ENCODE measurements around the gene SLC22A2.

The SLC22A2 gene

GRCh38 chr6:160265869-160266476, 7.4 kb upstream of the SLC22A2 start:
- no peak for DNase-seq (ENCODE audit: low read depth)
- H3K4me3 ChIP-seq (ENCODE audit: low read depth, low read length): no peak overlapping the region
- TF ChIP-seq CTCF (conservative IDR thresholded peaks at IDR 0.05; ENCODE audit: low read depth, low read length): no peak

- TF ChIP-seq CTCF (conservative IDR thresholded peaks at IDR 0.05; ENCODE audit: low read depth, low read length): no peak
- DNase-seq (ENCODE audit: low read depth): no peak
- no peak overlapping the region for H3K4me3 ChIP-seq (ENCODE audit: low read depth, low read length)
Observed at GRCh38 chr6:160264061-160264612, 5.5 kb upstream of the SLC22A2 start.

- DNase-seq (ENCODE audit: low read depth): no peak
- H3K4me3 ChIP-seq (ENCODE audit: low read depth, low read length): no peak overlapping the region
- no peak for TF ChIP-seq CTCF (conservative IDR thresholded peaks at IDR 0.05; ENCODE audit: low read depth, low read length)
Observed at GRCh38 chr6:160263196-160263939, 4.7 kb upstream of the SLC22A2 start.

- peak; percentile 63 for DNase-seq (ENCODE audit: low read depth)
- TF ChIP-seq CTCF (conservative IDR thresholded peaks at IDR 0.05; ENCODE audit: low read depth, low read length): peak; percentile 35
- no peak overlapping the region for H3K4me3 ChIP-seq (ENCODE audit: low read depth, low read length)
Observed at GRCh38 chr6:160261991-160262680, 3.5 kb upstream of the SLC22A2 start.

- DNase-seq (ENCODE audit: low read depth): no peak
- TF ChIP-seq CTCF (conservative IDR thresholded peaks at IDR 0.05; ENCODE audit: low read depth, low read length): no peak
- no peak overlapping the region for H3K4me3 ChIP-seq (ENCODE audit: low read depth, low read length)
Observed at GRCh38 chr6:160260803-160261450, 2.3 kb upstream of the SLC22A2 start.

- DNase-seq (ENCODE audit: low read depth): no peak
- no peak for TF ChIP-seq CTCF (conservative IDR thresholded peaks at IDR 0.05; ENCODE audit: low read depth, low read length)
- no peak overlapping the region for H3K4me3 ChIP-seq (ENCODE audit: low read depth, low read length)
Observed at GRCh38 chr6:160260367-160260766, 1.7 kb upstream of the SLC22A2 start.
